ENCODE results near the gene HTR6.

Gene HTR6

DNA sequence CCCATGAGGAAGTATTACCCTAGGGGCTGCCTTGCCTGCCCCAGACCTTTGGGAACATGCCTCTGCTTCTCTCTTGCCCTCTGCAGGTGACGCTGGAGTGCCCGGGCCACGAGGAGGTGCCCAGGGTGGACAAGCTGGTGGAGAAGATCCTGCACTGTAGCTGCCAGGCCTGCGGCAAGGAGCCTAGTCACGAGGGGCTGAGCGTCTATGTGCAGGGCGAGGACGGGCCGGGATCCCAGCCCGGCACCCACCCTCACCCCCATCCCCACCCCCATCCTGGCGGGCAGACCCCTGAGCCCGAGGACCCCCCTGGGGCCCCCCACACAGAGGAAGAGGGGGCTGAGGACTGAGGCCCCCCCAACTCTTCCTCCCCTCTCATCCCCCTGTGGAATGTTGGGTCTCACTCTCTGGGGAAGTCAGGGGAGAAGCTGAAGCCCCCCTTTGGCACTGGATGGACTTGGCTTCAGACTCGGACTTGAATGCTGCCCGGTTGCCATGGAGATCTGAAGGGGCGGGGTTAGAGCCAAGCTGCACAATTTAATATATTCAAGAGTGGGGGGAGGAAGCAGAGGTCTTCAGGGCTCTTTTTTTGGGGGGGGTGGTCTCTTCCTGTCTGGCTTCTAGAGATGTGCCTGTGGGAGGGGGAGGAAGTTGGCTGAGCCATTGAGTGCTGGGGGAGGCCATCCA is 7.8 kb upstream of the HTR6 start:
- no peak for DNase-seq (ENCODE audit: low spot score)

DNA sequence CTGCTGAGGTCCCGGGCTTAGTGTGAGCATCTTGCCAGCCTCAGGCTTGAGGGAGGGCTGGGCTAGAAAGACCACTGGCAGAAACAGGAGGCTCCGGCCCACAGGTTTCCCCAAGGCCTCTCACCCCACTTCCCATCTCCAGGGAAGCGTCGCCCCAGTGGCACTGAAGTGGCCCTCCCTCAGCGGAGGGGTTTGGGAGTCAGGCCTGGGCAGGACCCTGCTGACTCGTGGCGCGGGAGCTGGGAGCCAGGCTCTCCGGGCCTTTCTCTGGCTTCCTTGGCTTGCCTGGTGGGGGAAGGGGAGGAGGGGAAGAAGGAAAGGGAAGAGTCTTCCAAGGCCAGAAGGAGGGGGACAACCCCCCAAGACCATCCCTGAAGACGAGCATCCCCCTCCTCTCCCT is 7.2 kb upstream of the HTR6 start:
- no peak for DNase-seq (ENCODE audit: low spot score)

DNA sequence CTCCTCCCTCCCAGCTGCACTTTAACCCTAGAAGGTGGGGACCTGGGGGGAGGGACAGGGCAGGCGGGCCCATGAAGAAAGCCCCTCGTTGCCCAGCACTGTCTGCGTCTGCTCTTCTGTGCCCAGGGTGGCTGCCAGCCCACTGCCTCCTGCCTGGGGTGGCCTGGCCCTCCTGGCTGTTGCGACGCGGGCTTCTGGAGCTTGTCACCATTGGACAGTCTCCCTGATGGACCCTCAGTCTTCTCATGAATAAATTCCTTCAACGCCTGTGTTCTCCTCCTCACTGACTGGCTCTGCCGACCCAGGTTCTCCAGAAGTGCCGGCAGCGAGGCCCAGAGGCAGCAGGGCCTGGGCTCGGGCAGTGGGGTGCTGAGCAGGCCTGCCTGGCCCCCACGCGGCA is 6.5 kb upstream of the HTR6 start:
- DNase-seq (ENCODE audit: low spot score) = no peak

GRCh38 chr1:19661721-19662228 is 2.9 kb upstream of the HTR6 start:
- DNase-seq (ENCODE audit: low spot score) = peak; percentile 57

DNA sequence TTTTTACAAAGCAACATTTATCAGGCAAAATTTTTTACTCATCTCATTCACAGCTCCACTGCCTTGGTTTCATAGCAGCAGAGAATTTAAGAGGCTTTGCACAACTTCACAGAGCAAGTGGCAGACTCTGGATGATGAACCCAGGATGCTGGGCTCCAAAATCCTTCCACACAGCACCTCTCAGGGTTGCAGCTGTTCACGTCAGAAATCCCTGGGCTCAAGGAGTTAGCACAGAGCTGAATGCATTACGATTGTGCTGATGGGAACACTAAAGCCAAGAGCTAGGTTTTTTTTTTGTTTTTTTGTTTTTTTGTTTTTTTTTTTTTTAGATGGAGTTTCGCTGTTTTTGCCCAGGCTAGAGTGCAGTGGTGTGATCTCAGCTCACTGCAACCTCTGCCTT is 2.4 kb upstream of the HTR6 start:
- no peak for DNase-seq (ENCODE audit: low spot score)

DNA sequence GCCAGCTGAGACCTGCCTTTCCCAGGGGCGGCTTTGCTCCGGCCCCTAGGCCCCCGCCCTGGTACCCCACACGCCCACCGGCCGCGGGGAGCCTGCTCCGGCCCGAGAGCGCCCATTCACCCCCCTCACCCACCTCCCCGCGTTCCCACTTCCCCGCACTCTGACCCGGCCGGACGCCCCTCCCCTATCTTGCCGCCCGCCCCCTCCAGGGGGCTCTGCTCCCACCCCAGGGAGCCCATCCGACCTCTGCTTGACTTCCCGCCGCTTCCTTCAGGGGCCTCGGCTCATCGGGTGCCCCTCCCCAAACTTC is 466 bp downstream of the HTR6 start:
- DNase-seq (ENCODE audit: low spot score) = no peak

DNA sequence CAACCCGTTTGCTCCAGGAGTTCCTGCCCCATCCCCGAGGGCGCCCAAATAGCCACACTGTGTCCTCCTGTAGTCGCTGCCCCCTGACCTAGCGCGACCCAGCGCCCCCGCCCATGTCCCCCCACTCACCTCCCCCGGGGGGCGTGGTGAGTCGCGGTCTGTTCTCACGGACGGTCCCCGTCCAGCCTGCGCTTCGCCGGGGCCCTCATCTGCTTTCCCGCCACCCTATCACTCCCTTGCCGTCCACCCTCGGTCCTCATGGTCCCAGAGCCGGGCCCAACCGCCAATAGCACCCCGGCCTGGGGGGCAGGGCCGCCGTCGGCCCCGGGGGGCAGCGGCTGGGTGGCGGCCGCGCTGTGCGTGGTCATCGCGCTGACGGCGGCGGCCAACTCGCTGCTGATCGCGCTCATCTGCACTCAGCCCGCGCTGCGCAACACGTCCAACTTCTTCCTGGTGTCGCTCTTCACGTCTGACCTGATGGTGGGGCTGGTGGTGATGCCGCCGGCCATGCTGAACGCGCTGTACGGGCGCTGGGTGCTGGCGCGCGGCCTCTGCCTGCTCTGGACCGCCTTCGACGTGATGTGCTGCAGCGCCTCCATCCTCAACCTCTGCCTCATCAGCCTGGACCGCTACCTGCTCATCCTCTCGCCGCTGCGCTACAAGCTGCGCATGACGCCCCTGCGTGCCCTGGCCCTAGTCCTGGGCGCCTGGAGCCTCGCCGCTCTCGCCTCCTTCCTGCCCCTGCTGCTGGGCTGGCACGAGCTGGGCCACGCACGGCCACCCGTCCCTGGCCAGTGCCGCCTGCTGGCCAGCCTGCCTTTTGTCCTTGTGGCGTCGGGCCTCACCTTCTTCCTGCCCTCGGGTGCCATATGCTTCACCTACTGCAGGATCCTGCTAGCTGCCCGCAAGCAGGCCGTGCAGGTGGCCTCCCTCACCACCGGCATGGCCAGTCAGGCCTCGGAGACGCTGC is 1.1 kb downstream of the HTR6 start:
- no peak for DNase-seq (ENCODE audit: low spot score)

DNA sequence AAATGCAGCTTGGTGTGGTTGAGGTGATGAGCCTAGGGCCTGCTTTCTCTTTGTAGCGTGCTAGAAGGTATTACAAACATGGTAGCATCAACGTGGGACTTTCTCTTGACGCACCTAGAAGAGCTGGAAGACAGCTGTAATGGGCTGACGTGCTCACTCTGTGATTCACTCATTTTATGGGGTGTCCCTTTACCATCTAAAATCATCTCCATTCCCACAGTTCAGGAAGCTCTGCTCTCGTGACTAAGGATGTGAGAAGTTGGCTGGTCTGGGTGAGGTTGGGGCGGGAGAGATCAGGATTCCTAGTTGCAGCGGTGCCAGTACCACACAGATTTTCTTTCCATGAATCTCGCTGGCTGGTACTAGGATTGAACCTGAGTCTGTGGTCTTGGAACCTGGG is 4.2 kb downstream of the HTR6 start:
- DNase-seq (ENCODE audit: low spot score) = no peak

GRCh38 chr1:19670787-19671186 is 6.1 kb downstream of the HTR6 start:
- DNase-seq (ENCODE audit: low spot score) = no peak

DNA sequence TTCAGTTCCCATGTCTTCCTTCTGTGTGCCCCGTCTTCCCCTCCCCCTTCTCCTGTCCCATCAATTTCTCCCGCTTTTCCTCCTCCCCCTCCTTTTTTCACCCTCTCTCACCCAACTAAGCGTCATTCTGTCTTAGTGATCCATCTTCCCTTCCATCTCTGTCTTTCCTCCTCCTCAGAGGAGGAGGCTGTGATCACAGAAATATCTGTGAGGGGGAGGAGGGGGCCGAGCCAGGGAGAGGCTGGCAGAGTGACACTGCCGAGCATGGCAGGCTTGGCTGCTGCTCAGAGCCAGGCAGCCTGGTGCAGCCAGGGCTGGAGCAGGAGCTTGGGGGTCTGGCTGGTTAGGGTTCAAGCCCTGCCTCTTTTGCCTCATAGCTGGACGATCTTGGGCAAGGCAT is 7.6 kb downstream of the HTR6 start:
- DNase-seq (ENCODE audit: low spot score) = no peak

DNA sequence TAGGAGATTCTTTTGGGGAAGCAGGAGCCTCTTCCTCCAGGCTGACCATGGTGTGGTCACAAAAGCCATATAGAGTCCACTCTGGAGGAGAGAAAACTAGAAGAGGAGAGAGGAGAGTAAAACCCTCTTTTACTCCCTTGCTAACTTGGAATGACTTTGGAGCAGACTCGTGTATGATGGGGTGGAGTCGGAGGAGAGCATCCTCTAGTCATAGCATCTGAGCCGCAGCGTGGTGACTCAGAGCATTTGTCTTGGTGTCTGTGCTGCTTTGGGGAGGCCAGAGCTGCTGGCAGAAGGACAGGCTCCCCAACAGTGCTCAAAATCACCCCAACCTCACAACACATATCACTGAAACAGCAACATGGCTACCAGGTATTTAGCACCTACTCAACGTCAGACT is 11.1 kb downstream of the HTR6 start:
- no peak for DNase-seq (ENCODE audit: low spot score)

DNA sequence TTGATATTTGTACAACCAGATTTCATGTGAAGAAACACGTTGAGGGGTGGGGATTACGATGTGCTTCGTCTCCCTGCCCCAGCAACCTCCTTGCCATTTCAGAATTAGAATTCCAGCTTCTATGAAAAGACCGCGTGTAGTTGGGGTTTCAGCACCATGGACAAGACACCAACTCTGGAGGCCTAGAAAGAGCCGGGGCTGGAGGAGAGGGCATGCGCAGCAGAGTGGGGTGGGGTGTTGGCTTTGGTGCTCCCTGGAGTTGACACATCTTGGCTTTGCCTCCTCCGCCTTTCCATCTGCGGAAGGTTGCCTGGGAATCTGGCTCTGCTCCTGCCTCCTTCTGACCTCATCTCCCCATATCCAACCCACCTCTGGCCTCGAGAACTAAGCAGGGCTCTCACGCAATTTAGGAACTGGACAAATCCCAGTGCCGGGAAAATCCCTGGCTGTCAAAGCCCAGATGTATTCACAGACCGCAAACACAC is 11.8 kb downstream of the HTR6 start:
- peak; percentile 99 for DNase-seq (ENCODE audit: low spot score)

- no peak for DNase-seq (ENCODE audit: low spot score)
Observed at GRCh38 chr1:19678493-19678892, 13.8 kb downstream of the HTR6 start.

DNA sequence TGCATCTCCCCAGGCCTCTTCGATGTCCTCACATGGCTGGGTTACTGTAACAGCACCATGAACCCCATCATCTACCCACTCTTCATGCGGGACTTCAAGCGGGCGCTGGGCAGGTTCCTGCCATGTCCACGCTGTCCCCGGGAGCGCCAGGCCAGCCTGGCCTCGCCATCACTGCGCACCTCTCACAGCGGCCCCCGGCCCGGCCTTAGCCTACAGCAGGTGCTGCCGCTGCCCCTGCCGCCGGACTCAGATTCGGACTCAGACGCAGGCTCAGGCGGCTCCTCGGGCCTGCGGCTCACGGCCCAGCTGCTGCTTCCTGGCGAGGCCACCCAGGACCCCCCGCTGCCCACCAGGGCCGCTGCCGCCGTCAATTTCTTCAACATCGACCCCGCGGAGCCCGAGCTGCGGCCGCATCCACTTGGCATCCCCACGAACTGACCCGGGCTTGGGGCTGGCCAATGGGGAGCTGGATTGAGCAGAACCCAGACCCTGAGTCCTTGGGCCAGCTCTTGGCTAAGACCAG is 14.3 kb downstream of the HTR6 start:
- no peak for DNase-seq (ENCODE audit: low spot score)

DNA sequence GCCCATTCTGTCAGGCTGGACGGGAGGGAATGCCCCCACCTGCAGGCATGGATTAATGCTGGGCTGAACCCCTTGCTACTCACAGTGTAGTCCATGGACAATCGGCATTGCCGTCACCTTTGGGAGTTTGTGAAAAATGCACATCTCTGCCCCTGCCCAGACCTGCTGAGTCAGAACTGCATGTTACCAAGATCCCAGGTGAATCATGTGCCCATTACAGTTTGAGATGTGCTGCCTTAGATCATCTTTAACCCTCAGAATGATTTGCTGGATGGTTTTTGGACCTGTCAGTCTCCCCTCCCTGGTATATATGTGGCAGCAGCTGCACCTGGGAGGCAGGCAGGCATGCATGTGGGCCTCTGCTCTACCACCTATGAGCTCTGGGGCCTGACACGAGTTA is 15.0 kb downstream of the HTR6 start:
- DNase-seq (ENCODE audit: low spot score) = no peak

GRCh38 chr1:19680644-19681043 is 16.0 kb downstream of the HTR6 start:
- no peak for DNase-seq (ENCODE audit: low spot score)

GRCh38 chr1:19682257-19682656 is 17.6 kb downstream of the HTR6 start:
- DNase-seq (ENCODE audit: low spot score) = peak; percentile 94

DNA sequence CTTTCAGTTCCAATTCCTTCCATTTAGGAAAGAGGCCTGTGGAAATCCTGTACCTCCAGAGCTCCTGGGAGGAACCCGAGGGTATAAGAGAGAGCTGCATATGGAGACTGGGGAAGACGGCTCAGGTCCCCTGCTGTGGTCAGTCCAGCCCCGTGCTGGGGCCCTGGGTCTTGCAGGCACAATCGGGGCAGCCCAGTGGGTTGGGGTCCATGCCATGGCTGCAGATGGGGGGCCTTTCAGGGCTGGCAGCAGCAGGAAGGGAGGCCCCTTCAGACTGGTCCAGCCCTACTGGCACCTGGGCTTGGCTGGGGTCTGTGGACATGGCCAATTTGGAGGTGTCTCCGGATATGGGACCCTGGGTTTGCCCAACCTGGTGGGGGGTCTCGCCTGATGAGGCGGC is 18.2 kb downstream of the HTR6 start:
- no peak for DNase-seq (ENCODE audit: low spot score)

DNA sequence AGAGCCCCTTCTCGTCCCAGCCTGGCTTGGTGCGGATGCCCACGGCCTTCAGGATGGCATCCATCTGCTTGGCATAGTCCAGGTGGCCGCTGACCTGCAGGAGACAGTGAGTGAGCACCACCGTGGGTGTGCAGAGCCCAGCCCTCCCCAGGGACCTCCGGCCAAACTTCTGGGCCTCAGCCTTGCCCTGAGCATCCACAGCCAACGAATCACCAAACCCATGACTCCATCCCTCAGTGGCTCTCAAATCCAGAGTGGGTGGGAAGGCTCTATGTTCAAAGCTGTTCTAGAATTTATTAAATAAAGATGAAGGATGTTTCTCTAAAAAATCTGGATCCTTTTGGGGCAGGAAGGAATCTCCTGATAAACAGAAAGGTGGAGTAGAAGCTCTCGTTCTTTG is 18.7 kb downstream of the HTR6 start:
- DNase-seq (ENCODE audit: low spot score) = no peak

GRCh38 chr1:19684677-19685076 is 20.0 kb downstream of the HTR6 start:
- no peak for DNase-seq (ENCODE audit: low spot score)

DNA sequence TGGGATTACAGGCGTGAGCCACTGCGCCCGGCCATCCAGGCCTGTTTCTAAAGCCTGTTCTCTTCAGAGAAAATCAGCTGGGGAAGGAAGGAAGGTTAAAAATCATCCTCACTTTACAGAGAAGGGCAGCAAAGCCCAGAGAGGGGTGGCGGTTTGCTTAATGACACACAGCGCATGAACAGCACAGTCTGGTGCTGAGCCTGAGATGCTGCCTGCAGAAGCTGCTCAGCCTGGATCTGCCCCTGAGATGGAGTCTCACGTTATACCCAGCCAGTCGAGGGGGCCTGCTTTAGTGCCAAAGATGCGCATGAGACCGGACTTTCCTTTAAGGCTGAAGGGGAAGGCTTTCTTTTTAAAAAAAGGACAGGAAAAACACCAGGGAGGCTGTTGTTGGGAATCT is 21.3 kb downstream of the HTR6 start:
- no peak for DNase-seq (ENCODE audit: low spot score)

DNA sequence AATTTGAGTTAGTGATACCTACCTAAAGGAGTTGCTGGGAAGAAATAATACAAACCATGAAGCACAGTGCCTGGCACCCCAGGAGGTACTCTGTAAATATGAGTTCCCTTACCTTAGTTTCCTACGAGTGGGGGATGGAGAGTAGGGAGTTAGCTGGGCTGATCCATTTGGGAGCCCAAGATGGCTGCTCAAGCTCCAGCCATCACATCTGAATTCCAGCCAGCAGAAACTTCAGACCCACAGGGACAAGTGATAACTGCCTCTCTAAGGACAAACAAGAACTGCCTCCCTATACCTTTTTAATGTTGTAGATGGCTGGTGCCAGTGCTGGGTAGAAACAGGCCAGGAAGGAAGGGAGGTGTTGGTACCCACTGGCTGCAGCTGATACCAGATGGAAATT is 22.7 kb downstream of the HTR6 start:
- DNase-seq (ENCODE audit: low spot score) = no peak
